SKM-1 treated with dmso at 0.1 percent for 144 hours (cell line): Measurements from ENCODE around the gene ATP1A4.

ENCODE experiments used
- DNase-seq: peaks from one replicate; lab custom pipeline; 2025; ENCODE audit not compliant: unreplicated experiment; lab: John Stamatoyannopoulos, UW

The ATP1A4 gene

DNA sequence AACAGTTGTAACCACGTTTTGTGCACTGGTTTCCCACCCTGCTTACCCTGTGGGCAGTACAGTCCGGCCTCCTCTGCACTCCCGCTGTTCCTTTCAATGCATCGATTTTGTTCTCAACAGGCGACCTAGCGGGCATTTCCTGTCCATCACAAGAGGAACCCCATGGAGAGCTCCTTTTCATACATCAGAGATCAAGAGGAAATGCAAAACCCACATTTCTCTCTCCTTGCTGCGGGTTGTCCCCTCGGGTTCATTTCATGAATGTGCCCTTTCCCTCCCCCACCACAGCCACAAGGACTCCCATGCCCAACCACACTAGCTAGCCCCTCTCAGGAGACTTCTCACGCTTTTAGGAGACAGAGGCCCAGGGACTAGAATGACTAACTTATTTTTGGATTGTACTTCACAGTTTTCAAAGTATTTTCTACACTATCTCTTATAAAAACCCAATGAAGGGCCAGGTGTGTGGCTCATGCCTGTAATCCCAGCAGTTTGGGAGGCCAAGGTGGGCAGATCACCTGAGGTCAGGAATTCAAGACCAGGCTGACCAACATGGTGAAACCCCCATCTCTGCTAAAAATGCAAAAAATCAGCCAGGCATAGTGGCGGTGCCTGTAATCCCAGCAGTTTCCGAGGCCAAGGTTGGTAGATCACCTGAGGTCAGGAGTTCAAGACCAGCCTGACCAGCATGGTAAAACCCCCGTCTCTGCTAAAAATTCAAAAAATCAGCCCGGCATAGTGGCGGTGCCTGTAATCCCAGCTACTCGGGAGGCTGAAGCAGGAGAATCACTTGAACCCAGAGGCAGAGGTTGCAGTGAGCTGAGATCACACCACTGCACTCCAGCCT, 18.4 kb downstream of the ATP1A4 start:
- DNase-seq = peak; percentile 38

DNA sequence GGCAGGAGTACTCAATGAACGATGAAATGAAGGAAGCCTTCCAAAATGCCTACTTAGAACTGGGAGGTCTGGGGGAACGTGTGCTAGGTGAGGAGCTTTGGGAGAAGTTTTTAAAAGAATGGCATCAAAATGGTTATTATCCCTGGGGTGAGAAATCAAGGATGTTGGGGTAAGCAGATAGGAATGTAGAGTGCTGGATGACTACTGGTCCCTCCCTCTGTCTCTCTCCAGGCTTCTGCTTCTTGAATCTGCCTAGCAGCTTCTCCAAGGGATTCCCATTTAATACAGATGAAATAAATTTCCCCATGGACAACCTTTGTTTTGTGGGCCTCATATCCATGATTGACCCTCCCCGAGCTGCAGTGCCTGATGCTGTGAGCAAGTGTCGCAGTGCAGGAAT, 20.0 kb downstream of the ATP1A4 start:
- no peak for DNase-seq

DNA sequence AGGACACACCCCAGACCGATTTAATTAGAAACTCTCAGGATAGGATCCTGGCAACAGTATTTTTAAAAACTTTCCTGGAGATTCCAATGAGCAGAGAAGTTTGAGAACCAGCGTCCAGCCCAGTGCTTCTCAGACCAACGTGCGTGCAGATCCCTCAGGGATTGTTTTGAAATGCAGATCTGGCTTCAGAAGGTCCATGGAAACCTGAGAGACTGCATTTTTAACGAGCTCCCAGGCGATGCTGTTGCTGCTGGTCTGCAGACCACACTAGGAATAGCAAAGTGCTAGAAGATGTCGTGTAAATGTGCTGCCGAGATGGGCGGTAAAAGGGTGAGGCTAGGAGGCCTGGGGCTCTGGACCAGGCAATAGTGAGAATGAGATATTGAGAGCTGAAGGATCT, 20.6 kb downstream of the ATP1A4 start:
- no peak for DNase-seq

DNA sequence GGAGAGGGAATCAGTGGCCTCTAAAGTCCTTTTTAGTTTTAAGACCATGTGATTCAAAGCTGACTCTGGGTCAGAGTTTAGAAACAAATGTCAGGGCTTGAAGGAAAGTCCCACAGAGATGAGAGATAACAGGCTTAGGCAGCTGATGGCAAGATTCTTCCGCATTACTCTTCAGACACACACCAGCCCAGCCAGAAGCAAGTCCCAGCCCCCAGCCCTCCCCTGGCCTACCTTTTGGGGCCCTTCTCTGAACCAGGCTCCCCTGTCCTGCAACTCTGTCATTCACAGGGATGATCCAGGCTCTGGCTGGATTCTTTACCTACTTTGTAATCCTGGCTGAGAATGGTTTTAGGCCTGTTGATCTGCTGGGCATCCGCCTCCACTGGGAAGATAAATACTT, 25.8 kb downstream of the ATP1A4 start:
- DNase-seq = no peak

DNA sequence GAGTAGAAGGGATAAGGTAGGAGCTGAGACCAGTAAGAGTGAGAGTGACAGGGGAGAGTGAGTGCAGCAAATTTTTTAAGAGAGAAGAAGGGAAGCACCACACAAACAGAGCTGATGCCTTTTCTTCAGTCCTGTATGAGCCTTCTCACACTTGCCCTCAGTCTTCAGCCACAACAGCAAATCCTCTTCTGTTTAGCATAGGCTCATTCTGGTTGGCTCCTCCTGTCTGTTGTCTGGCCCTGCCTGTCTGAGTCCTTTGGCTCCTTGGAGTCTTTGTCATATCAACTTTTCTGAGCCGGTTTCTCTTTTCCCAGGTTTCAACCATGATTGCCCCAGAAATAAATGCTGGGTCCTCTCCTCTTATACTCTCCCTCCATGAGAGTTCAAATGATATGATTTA, 26.3 kb downstream of the ATP1A4 start:
- DNase-seq = no peak

DNA sequence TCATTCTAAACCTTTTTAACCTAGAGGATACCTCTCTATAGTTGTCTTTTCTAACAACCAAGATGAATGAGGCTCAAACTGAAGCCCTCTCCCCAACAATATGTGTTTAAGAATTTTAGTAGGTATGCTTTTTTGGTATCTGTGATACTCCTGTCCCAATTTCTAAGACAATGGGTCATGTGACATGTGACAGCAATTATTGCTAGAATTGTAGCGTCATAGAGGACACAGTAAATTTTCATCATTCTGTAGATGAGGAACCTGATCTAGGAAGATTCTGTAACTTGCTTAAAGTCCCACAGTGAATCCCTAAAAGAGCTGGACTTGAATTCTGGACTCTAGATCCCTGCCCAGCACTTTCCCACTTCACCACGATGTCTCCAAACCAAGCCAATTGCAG, 27.3 kb downstream of the ATP1A4 start:
- DNase-seq = no peak

DNA sequence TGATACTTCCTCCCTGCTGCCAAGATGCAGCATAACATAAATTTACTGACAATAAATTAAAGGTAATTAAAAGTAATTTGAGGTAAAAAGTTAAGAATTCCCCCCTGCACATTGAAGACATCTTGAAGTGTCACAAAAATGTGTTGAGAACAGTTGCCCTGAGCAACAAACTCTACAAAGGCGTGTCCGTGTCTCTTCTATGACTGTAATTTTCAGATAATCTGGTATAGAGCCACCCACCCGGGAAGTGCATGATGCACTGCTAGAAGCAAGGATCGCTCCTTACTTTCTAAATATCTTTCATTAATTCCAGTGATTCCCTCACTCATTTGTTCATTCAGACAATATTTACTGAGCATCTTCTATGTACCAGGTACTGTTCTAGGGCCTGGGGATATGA, 27.9 kb downstream of the ATP1A4 start:
- no peak for DNase-seq

DNA sequence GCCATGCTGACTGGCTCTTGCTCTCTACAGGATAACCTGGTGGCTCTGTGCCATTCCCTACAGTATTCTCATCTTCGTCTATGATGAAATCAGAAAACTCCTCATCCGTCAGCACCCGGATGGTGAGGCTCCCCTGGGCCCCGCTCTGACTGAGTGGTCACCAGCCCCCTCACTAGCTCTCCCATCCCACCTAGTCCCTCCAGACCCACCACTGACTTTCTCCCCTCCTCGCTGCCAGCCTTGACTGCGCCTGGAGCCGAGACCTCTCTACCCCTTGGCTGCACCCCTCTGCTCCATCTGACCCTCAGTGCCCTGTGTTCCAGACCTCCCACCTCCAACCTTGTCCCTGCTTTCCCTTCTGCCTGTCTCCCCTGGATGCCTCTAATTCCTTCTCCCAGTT, 34.8 kb downstream of the ATP1A4 start:
- DNase-seq = no peak

DNA sequence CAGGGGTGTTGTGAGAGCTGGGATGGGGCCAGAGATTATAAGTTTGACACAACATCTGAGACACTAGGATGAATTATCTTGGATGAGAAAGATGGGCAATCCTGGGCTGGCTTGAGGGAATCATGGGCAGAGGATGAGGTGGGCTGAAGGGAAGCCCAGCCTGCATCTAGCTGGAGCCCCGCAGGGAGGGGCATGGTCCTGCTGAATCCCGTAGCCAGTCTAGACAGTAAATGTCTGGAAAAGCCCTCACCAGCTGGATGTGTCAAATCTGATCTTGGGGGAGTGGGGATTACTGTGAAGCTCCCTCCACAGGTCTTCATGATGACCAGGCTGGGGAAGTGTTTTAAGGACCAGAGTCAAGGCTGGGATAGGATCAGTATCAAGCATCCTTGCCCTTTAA, 35.3 kb downstream of the ATP1A4 start:
- no peak for DNase-seq

DNA sequence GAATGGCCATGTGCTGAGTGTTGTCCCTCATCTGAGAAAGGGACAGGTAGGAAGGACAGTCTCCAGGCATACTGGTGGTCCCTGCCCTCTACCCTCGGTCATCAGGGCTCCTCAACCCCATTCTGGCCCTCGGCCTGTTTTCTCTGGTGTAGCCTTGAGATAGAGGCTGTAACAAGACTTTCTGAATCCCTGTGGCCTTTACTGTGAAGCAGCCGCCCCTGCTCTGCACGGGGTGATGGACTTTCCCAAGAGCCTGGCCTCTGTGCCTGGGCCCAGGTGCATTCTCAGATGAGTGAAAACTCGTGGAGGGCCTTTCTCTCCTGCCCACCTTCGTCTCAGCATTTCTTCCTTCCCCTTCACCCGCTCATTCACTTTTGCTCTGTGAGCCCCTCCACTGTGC, 36.0 kb downstream of the ATP1A4 start:
- DNase-seq = no peak

DNA sequence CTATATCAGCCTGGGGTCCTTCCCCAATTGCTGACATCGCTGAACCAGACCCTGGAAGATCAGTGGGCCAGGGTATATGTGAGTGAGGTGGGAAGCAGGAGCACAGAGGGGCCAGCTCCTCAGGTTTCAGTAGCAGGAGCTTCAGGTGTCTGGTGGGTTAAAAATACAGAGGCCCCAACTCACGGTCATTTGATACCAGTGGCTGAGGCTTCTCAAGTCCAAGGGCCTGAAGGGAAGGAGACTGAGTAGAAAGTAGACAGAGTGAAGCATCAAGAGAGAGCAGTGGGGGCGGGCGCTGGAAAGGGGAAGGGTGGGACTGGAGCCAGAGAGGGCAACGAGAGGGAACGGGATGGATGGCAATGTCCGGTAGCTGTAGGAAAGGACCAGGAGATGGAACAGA, 36.9 kb downstream of the ATP1A4 start:
- DNase-seq = no peak

DNA sequence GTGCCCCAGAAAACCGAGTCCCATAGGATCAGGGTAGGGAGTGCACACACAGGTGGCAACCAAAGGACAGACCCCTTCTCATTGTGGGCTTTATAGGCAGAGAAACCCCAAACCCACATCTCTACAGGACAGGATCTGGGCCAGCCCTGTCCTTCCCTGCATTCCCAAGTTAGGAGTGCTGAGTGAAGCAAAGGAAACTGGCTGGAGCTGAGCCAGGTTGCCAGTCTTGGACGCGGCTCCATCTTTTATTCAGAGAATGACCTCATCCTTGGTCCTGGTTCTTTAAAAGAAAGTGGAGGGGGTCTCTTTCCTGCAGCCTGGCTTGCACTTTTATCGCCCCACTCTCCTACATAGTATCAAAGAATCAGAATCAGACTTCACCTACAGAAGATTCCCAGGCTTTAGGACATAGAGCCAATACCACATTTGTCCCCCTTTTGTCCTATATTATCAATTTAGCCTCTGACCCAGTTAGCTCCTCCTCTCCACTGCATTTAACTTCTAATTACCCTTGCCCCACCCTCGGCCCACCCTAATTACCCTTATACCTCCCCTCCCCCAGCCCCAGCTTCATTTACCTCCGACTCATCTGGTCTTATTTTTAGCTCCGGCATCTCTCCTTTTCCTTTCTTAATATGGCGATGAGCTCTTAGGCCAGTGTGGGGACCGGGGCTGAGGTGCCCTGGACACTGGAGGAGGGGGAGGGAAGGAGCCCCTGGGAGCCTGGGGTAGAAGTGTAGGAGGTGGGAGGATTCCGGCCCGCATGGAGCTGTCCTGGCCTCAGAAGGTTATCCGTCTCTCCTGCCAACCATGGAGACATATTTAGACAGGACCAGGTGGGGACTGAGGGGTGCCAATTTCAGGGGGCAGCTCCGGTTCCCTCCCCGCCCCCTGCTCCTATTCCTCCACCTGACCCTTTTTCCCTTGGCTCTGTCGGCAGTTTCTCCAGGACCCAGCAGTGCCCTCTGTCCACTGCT, 38.5 kb downstream of the ATP1A4 start, which contains the start of gene CASQ1:
Gene CASQ1 (plus strand): TSS at position 927 of the 977 bp plus-strand sequence. CDS start 177 bp downstream, outside the sequence.
- DNase-seq = no peak

DNA sequence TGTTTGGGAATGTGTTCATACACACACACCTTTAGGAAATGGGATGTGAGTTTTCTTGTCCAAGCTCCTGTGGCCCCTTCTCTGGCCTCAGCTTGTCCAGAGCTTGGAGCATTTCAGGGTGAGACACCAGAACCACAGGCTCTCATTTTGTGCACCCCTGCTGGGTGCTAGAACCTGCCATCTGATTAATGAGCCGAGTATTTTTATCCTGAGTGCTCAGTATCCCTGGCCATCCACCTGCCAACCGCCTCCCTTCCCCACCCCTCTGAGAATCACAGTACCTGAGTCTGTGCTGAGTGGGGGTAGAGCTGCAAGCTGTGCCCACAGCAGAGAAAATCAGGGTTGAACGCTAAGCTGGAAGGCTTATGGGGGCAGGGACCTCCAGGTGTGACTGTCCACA, 40.4 kb downstream of the ATP1A4 start:
- DNase-seq = no peak

DNA sequence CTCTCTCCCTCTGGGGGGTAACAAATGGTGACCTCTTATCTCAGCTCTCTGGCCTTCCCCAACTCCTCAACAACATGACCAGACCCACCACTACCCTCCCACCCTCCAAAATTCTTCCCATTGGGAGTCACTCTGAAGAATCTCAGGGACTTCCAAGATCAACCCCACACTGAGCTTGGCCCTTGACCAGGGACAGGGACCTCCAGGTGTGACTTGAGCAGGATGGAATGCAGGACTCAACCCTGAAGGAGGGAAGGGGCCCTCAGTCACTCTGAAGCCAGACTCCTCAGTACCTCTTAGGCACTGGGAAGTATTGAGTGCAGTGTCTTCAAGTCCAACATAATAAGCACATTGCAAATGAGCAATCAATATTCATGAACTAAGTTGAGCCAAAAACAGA, 40.8 kb downstream of the ATP1A4 start:
- no peak for DNase-seq

DNA sequence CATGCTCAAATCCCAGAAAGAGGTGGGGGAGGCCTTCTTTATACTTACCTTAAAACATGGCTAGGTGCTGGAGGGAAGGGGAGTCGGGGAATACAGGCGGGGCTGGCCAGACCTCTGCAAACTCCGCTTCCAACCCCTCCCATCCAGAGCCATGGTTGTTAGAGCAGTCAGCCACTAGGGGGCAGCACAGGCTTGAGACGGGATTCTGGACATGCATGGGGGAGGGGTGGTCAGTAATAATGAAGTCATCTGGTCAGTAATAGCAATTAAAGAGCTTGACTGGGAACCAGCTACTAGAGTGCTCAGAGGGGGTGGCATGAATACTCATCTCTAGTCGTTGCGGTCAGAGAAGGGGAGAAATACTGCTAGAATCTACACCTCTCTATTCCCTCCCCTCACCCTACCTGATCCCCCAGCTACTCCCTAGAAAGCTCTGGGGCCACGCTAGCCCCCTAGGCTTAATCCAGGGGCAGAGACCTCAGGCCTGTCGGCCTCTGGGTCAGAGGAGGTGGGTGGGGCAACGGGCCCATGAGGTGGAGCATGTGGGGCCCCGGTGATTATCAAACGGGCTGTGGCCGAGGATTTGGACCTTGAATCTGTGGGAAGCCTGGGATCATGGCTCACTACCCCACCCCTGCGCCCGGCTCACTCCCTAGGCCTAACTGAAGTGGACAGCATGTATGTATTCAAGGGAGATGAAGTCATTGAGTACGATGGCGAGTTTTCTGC, 41.9 kb downstream of the ATP1A4 start:
- peak; percentile 80 for DNase-seq

DNA sequence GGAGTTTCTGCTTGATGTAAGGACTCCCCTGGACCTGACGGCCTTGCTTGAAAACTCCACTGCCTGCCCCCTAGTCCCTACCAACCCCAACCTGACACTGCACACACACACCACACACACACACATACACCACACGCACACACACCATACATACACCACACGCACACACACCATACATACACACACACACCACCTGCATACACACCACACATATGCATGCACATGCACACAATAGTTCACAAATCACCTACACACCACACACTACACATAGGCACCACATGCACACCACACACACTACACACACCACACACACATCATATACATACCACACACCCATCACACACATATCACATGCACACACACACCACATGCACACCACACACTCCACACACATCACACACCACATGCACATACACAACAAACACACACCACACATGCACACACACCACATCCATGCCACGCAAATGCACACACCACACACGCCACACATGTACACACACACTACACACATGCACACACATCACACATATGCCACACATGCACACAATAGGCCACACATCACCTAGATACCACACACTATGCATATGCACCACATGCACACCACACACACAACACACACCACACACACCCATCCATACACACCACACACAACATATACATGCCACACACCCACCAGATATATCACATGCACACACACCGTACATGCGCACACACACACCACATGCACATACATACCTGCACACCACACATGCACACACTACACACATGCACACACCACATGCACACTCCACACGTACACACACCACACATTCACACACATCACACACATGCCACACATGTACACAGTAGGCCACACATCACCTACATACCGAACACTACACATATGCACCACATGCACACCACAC, 42.7 kb downstream of the ATP1A4 start:
- DNase-seq = no peak

DNA sequence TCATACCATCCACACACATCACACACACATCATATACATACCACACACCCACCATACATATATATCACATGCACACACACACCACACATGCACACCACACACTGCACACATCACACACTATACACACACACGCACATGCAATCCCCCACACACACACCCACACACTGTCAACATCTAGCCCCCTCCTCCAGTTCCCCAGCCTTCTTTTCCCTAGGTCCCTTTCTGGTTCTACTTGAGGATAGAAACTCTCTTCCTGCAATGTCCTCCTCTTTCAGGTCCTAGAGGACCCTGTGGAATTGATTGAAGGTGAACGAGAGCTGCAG, 43.3 kb downstream of the ATP1A4 start:
- DNase-seq = no peak

DNA sequence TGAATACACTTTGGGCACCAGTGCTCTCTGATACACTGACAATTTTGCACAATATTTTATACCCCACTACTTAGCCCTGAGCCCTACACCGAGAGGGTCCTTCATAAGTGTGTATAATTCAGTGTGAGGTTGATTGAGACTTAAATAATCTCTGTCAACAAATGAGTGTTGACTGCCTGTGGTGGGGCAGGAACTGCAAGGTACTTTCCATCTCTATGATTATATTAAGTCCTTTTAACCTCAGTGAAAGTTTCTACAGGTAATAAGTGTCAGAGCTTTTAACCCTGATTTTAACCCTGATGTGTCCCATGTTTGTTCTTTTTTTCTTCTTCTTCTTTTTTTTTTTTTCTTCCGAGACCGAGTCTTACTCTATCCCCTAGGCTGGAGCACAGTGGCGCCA, 44.7 kb downstream of the ATP1A4 start:
- no peak for DNase-seq

DNA sequence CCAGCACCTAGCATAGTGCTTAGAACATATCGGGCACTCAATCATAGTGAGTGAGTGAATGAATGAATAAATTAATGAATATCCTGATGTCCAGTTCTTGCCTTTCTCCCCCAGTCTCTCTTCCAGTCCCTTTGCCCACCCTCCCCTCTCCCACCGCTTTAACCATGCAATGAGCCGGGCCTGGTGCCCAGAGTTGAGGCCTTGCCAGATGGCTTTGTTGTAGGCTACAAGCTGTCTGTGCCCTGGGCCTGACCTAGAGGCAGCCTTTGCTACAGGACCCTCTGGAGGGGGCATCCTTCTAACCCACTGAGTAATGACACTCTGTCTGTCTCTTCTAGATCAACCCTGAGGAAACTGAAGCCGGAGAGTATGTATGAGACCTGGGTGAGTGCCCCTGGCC, 45.8 kb downstream of the ATP1A4 start:
- DNase-seq = no peak

DNA sequence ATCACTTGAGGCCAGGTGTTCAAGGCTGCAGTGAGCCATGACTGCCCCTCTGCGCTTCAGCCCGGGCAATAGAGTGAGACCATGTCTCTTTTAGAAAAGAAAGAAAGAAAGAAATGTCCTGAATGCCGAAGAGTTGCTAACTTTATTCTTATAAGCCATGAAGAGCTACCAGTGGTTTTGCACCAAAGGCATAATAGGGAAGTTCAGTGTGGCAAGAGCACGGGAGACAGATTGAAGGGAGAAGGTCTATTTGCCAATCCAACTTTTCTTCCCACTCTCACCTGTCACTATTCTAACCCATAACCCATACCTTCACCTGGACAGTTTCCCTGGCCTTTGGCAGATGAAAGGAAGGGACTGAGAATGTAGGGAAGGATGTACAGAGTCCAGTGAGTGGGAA, 49.4 kb downstream of the ATP1A4 start:
- no peak for DNase-seq
